GM12891 (cell line): ENCODE measurements around the gene SERPINI1.

Experiments
- PAX5 ChIP-seq: IDR thresholded peaks from 2 replicates; pipeline ENCODE4 v1.6.1; 2011; ENCODE audit warnings: low read length, moderate library complexity, mild to moderate bottlenecking; ENCODE audit not compliant: insufficient read depth, severe bottlenecking
- POLR2A ChIP-seq: IDR thresholded peaks from 2 replicates; pipeline ENCODE4 v1.6.1; 2011; ENCODE audit warnings: low read depth, low read length, control low read depth
- POLR2AphosphoS5 ChIP-seq: IDR thresholded peaks from 2 replicates; pipeline ENCODE4 v1.6.1; 2011; ENCODE audit warnings: low read depth, low read length, control low read depth
- POU2F2 ChIP-seq: IDR thresholded peaks from 2 replicates; pipeline ENCODE4 v1.6.1; 2011; ENCODE audit warnings: low read depth, mild to moderate bottlenecking, control low read depth, low read length, moderate library complexity
- SPI1 ChIP-seq: IDR thresholded peaks from 2 replicates; pipeline ENCODE4 v1.6.1; 2011; ENCODE audit warnings: low read depth, low read length, control low read depth
- TAF1 ChIP-seq: IDR thresholded peaks from 2 replicates; pipeline ENCODE4 v1.6.1; 2011; ENCODE audit warnings: low read depth, low read length, control low read depth

DNA sequence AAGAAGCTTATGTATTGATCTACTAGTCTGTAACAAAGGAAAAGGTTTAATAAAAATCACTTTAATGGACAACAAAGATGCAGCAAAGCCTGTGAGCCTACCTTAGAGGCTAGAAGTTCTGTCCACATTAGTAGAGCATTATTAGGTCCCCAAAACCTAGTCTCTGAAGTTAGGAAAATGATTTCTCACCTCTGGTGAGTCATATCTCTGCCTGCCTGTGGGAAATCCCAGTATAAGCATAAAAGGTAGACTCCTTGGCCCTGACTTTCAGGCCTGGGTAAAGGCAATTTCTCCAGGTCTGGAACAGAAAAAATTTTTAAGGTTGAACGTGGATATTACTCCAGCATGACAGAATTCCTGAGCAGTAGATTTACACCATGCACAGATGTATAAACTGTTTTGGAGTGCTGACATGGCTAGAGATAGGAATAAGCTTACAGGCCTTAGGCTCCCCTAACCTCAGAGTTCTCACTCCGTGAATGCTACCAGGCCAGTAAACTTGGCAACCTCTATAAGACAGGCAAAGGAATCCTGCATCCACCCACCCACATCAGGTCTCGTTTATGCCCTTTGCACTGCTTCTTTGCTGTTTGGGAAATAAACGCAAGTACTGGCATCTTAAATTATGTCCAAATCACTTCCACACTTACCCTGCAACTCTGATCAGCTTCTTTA lies 104.1 kb downstream of the SERPINI1 start:
- TF ChIP-seq POLR2A (no peak), POLR2AphosphoS5 (no peak), PAX5 (no peak), TAF1 (no peak), SPI1 (no peak), POU2F2 (no peak)
